ENCODE measurements around the gene RALB.

RALB gene

DNA sequence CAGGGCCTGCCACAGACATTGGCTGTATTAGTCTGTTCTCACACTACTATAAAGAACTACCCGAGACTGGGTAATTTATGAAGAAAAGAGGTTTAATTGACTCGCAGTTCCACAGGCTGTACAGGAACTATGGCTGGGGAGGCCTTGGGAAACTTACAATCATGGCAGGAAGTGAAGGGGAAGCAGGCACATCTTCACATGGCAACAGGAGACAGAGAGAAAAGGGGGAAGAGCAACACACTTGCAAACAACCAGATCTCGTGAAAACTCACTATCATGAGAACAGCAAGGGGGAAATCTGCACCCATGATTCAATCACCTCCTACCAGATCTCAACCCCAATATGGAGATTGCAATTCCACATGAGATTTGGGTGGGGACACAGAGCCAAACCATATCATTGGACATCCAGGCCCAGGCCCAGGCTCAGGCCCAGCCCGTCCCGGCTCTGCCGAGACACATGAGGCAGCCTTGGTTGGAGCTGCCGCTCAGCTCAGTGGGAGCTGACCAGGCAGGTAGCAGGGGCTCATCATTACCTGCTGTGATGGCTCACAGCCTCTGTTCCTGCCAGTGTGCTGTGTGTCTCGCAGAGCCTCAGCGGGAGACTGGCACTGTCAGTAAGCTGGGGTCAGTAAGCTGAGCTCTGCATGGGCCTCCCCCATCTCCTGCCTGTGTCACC lies 8.6 kb upstream of the RALB start:
- H3K4me3 ChIP-seq (ENCODE audit: control insufficient read depth, low read depth, low read length): no peak overlapping the region
- no peak for TF ChIP-seq CTCF (conservative IDR thresholded peaks at IDR 0.05; ENCODE audit: control insufficient read depth, insufficient read depth, low read depth, low read length)
- no peak for DNase-seq (ENCODE audit: low read depth)

- DNase-seq (ENCODE audit: low read depth): no peak
- H3K4me3 ChIP-seq (ENCODE audit: control insufficient read depth, low read depth, low read length): no peak overlapping the region
- TF ChIP-seq CTCF (conservative IDR thresholded peaks at IDR 0.05; ENCODE audit: control insufficient read depth, insufficient read depth, low read depth, low read length): no peak
Observed at GRCh38 chr2:120244656-120245519, 7.8 kb upstream of the RALB start.

- no peak for DNase-seq (ENCODE audit: low read depth)
- no peak for TF ChIP-seq CTCF (conservative IDR thresholded peaks at IDR 0.05; ENCODE audit: control insufficient read depth, insufficient read depth, low read depth, low read length)
- H3K4me3 ChIP-seq (ENCODE audit: control insufficient read depth, low read depth, low read length): no peak overlapping the region
Observed at GRCh38 chr2:120245520-120246332, 6.9 kb upstream of the RALB start.

DNA sequence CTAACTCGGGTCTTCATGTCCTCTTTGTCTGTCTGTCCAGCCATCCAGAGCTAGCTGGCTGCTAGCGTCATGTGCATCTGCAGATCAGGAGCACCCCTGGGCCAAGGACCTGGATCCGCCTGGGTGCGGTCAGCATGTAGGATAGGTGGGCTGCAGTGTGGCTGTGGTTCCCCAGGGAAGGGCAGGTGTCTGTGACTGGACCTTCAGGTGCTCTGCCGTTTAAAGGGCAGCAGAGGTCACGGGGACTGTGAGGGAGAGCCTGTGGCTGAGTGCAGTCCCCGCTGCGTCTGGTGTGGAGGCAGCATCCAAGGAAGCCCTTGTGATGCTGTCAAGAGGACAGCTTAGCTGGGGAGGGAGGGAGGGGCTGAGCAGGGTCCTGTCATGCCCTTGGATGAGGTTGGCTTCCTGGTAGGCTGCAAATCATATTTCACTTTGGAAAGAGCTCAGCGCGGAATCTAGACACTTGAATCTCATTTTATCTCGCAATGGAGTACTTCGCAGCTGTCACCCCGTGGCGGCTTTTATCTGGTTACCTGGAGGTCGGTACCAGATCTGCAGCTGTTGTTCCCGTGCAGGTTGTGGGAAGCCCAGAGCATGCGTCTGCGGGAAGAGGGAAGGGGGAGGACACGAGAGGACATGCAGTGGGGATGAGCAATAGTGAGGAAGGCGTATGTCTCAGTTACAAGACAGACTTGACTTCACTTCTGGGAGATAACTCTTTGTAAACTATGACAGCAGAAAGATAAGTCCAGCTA lies 5.9 kb upstream of the RALB start:
- no peak for DNase-seq (ENCODE audit: low read depth)
- TF ChIP-seq CTCF (conservative IDR thresholded peaks at IDR 0.05; ENCODE audit: control insufficient read depth, insufficient read depth, low read depth, low read length): no peak
- H3K4me3 ChIP-seq (ENCODE audit: control insufficient read depth, low read depth, low read length): no peak overlapping the region

DNA sequence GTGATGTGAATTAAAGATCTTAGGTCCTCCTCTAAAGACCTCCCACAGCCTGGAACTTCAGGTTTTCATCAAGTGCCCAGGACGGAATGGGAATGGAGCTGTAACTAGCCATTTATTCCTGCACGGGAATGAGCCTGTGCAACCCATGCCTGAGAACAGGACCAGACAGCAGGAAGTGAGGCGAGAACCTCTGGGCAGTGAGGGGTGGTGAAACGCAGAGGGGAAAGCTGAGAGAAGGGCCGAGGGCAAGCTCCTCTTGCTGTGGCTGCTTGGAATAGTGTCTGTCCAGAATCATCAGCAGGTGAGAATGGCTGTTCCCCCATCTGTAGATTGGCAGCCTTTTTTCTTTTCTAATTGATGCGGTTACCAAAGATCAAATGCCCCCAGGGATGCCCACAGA lies 4.8 kb upstream of the RALB start:
- no peak overlapping the region for H3K4me3 ChIP-seq (ENCODE audit: control insufficient read depth, low read depth, low read length)
- no peak for DNase-seq (ENCODE audit: low read depth)
- no peak for TF ChIP-seq CTCF (conservative IDR thresholded peaks at IDR 0.05; ENCODE audit: control insufficient read depth, insufficient read depth, low read depth, low read length)

GRCh38 chr2:120250640-120251039 lies 2.0 kb upstream of the RALB start:
- H3K4me3 ChIP-seq (ENCODE audit: control insufficient read depth, low read depth, low read length): no peak overlapping the region
- TF ChIP-seq CTCF (conservative IDR thresholded peaks at IDR 0.05; ENCODE audit: control insufficient read depth, insufficient read depth, low read depth, low read length): no peak
- DNase-seq (ENCODE audit: low read depth): no peak
